Measurements from ENCODE around the gene AHNAK. TPM values are rescaled to one million over a fixed set of nuclear protein-coding genes. Genes with fewer than 3 reads are reported as not detected.

Gene AHNAK
- total RNA-seq, 4 donors from 2014 or later, result 227 to 400 (median 288) TPM

GRCh38 chr11:62471603-62472002 is 75.0 kb downstream of the AHNAK start:
- 95 to 97% methylated on average over 7 of the region's 7 CpGs for whole genome bisulfite sequencing, 2 donors
- Histone ChIP-seq H3K27me3 (no peaks in the 10 kb centered on the region), H3K36me3 (no peaks in the 10 kb centered on the region), H3K9me3 (no peaks in the 10 kb centered on the region), H3K4me3 (replicated peaks in 1 of 3) (no peak overlapping the region), H3K27ac (no peak overlapping the region), H3K4me1 (no peaks in the 10 kb centered on the region)
- DNase-seq, result no peak
- no peak for TF ChIP-seq POLR2A (IDR thresholded peaks at IDR 0.05)
- TF ChIP-seq, protein P1, sequence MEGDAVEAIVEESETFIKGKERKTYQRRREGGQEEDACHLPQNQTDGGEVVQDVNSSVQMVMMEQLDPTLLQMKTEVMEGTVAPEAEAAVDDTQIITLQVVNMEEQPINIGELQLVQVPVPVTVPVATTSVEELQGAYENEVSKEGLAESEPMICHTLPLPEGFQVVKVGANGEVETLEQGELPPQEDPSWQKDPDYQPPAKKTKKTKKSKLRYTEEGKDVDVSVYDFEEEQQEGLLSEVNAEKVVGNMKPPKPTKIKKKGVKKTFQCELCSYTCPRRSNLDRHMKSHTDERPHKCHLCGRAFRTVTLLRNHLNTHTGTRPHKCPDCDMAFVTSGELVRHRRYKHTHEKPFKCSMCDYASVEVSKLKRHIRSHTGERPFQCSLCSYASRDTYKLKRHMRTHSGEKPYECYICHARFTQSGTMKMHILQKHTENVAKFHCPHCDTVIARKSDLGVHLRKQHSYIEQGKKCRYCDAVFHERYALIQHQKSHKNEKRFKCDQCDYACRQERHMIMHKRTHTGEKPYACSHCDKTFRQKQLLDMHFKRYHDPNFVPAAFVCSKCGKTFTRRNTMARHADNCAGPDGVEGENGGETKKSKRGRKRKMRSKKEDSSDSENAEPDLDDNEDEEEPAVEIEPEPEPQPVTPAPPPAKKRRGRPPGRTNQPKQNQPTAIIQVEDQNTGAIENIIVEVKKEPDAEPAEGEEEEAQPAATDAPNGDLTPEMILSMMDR (IDR thresholded peaks at IDR 0.05), result no peak
- intact Hi-C loops (cut with DNase I), result no loop called here

- no peak for TF ChIP-seq POLR2A (IDR thresholded peaks at IDR 0.05)
- TF ChIP-seq, protein P1 (IDR thresholded peaks at IDR 0.05), result no peak
- no peak overlapping the region for H3K4me3 ChIP-seq (replicated peaks in 1 of 3)
- no peaks in the 10 kb centered on the region for H3K36me3 ChIP-seq
- WGBS, 2 donors, result 84 to 88% methylated on average over 2 of the region's 2 CpGs
- intact Hi-C loops (cut with DNase I), result no loop called here
- H3K27ac ChIP-seq, result no peak overlapping the region
- DNase-seq, result no peak
- H3K27me3 ChIP-seq, result no peaks in the 10 kb centered on the region
- H3K4me1 ChIP-seq, result peaks cover 0 to 6% of the 10 kb centered on the region in 2 donors
- no peaks in the 10 kb centered on the region for H3K9me3 ChIP-seq
These were observed 78.0 kb downstream of the AHNAK start for GRCh38 chr11:62468577-62468976.

DNA sequence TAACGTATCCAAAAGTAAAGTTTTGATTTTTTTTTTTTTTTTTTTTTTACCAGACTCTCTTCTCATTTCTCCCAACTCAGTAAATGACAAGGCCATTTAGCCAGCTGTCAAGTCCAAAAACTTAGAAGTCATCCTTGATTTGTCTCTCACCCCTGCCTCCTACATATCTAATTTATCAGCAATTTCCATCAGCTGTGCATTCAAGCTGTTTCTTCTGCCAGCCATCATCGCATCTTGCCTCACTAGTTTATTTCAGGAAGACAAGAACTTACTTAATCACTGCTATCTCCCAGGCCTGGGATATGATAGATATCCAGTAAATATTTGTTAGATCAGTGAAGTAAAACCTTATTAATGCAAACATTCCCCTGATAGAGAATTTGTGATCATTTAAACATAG is 80.2 kb downstream of the AHNAK start:
- 94 to 95% methylated on average over 2 of the region's 2 CpGs for WGBS, 2 donors
- Histone ChIP-seq H3K36me3 (no peaks in the 10 kb centered on the region), H3K4me1 (peaks cover 0 to 6% of the 10 kb centered on the region in 2 donors), H3K4me3 (replicated peaks in 1 of 3) (no peak overlapping the region), H3K27ac (no peak overlapping the region), H3K27me3 (no peaks in the 10 kb centered on the region), H3K9me3 (no peaks in the 10 kb centered on the region)
- intact Hi-C loops (cut with DNase I), result no loop called here
- TF ChIP-seq, protein P1 (IDR thresholded peaks at IDR 0.05), result no peak
- TF ChIP-seq POLR2A (IDR thresholded peaks at IDR 0.05), result no peak
- DNase-seq, result no peak

- H3K36me3 ChIP-seq, result no peaks in the 10 kb centered on the region
- WGBS, 2 donors, result 47 to 51% methylated on average over 7 of the region's 7 CpGs
- H3K27ac ChIP-seq, result no peak overlapping the region
- peaks cover 0 to 6% of the 10 kb centered on the region in 2 donors for H3K4me1 ChIP-seq
- no peaks in the 10 kb centered on the region for H3K27me3 ChIP-seq
- H3K4me3 ChIP-seq (replicated peaks in 1 of 3), result no peak overlapping the region
- TF ChIP-seq POLR2A (IDR thresholded peaks at IDR 0.05), result no peak
- TF ChIP-seq, protein P1 (IDR thresholded peaks at IDR 0.05), result peak in 2 of 6 experiments; percentile 20 to 34
- H3K9me3 ChIP-seq, result no peaks in the 10 kb centered on the region
- DNase-seq, result peak; percentile 29 to 33
- intact Hi-C loops (cut with DNase I), result no loop called here
These were observed 82.0 kb downstream of the AHNAK start for GRCh38 chr11:62464655-62465054.

DNA sequence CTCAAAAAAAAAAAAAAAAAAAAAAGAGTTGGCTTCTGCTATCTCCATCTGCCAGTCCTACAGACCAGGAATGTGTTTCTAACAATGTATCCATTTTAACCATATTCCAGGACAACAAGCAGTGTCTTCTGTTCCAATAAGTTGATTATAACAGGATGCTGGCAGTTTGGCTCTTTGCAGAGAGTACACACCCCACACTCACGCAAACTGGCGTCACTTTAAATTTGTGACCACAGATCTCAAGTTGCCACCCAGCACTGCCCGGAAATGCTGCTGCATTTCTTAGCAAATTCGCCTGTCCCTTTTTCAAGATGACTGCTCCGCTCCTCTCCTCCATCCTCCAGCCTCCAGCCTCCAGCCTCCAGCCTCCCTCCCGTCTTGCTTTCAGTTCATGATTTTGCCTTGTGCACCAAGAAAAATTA is 83.5 kb downstream of the AHNAK start:
- Histone ChIP-seq H3K9me3 (no peaks in the 10 kb centered on the region), H3K4me1 (peaks cover 9 to 19% of the 10 kb centered on the region in 2 donors), H3K4me3 (replicated peaks in 1 of 3) (no peak overlapping the region), H3K36me3 (no peaks in the 10 kb centered on the region), H3K27me3 (no peaks in the 10 kb centered on the region), H3K27ac (no peak overlapping the region)
- TF ChIP-seq, protein P1 (IDR thresholded peaks at IDR 0.05), result no peak
- TF ChIP-seq POLR2A (IDR thresholded peaks at IDR 0.05), result no peak
- 87 to 91% methylated on average over 6 of the region's 6 CpGs for WGBS, 2 donors
- DNase-seq, result no peak
- intact Hi-C loops (cut with DNase I), result no loop called here

Data from thyroid gland (tissue), 4 donors.